CD4-positive, alpha-beta T cell treated with Interleukin-12 subunit alpha and Interleukin-12 subunit beta, for 1 hour (primary cell): ENCODE results near the gene TMSB4X.
"Not testable (repeated sequence)": the region's sequence is repeated elsewhere in the genome, so short reads cannot be mapped to it uniquely, and the experiment has no call there.

Experiments used
- DNase-seq: peaks from one replicate; pipeline ENCODE4 v3.0.0-alpha.2; 2020

Gene TMSB4X

DNA sequence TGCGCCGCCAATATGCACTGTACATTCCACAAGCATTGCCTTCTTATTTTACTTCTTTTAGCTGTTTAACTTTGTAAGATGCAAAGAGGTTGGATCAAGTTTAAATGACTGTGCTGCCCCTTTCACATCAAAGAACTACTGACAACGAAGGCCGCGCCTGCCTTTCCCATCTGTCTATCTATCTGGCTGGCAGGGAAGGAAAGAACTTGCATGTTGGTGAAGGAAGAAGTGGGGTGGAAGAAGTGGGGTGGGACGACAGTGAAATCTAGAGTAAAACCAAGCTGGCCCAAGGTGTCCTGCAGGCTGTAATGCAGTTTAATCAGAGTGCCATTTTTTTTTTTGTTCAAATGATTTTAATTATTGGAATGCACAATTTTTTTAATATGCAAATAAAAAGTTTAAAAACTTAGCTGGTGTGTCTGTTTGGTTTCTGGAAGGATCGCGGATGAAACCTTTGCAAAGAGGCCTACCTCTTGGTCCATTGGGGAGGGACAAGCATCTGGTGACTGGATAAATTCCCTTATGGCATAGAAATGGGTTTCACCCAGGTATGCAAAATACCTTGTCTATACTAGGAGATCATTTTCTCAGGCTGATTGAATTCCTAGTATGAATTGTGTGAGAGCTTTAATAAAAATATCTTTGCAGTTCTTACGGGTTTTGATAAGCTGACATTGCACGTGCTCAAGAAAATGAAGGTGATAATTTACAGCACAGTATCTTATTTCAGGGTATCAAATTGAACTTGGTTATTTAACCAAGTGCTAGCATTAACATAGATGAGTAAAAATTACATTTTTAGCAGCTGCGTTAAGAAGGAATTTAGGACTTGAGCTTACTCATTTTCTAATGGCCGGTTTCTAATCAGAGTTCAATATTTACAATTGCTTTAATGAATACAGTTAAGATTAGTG is 2.2 kb downstream of the TMSB4X start:
- DNase-seq = not testable (repeated sequence)

DNA sequence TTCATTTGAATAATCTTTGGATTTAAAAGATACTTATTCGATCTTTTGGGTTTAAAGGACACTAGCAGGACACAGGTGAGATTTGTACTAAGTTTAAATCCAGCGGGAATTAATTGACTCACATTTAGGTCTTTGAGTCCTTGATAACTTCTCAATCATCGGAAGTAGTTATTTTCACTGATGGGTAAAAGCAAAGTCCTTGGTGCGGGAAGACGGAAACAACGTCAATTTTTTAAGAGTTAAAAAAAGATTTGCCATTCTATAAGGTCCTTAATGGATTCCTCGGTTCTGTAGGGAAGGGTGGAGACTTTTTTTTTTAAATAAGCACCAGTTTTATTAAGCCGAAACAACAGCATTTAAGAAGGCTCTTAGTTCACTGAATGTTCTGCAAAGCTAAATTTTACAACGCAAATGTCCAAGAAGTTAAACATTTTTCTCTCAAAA is 2.9 kb downstream of the TMSB4X start:
- DNase-seq = no peak

DNA sequence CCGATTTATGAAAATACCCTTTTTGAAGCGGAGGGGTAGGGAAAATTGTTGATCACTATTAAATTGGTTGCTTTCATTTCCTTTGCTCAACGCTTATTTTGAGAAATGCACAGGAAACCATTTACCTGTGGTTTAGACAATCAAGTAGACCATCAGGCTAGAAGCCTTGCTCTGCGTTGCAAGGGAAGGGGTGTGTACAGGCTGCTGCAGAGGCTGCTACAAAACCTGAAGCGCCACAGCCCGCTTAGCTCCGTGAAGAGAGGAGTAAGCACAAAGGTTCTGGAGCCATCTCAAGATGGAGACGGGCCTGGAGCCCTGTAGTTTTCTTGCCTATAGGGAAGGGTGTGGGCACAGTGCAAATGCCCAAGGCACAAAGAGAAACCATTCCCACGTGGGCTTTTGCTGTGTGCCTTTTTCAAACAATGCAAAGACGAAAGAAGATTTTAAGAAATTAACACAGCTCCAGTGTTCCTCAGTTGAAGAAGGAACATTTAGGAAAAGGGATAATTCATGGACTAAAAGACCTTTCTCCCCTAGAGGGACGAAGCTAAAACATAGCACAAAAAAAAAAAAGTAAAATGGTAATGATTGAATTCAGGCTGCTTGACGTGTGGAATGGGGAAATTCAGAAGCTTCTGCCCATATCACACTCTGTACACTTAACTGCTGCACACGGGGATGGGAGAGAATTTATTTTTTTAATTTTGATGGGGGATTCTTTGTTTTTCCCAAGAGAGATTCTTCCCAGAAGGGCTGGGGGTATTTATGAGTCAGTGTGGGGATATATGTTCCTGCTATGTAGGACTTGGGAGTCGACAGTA is 3.5 kb downstream of the TMSB4X start:
- DNase-seq = peak; percentile 83

DNA sequence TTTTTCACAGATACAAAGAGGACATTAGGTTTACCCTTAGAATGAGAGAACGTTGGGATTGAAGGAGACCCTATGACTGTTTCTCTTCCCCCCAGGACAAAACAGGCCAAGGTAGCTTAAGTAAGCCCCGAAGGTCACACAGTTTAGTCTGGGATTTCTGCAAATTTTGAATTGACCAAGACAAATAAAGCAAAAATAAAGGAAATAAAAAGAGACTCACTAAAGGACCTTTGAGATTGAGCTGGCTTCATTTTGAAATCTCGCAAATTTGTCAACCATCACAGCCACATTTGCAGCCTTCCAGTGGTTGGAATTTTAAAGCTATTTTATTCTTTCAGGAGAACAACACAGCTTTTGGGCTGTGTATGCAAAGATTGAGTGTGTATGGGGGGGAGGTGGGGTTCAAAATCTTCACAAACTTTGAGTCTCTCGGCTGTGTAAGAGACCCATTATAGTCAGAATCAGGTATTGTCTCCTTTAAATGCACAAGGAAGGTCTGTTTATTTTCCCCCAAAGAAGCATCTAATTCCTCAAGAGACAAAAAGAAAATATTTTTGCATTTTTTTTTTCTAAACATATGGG is 4.2 kb downstream of the TMSB4X start:
- no peak for DNase-seq

DNA sequence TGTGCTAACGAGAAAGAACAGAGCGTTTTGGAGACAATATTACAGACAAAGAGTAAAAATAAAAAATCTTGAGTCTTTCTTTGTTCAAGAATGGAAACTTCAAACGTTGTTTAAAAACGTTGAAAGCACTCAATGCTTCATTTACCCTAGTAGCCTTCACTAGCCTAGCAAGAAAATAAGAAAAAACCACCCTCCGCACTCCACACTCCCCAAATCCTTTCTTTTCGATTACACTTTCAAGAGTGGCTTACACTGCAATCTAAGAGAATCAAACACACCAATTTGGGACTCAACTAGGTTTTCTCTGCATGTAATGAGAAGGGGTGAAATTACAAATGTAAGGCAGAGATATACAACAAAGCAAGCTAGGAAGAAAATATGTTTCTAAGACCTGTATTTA is 4.7 kb downstream of the TMSB4X start:
- no peak for DNase-seq

DNA sequence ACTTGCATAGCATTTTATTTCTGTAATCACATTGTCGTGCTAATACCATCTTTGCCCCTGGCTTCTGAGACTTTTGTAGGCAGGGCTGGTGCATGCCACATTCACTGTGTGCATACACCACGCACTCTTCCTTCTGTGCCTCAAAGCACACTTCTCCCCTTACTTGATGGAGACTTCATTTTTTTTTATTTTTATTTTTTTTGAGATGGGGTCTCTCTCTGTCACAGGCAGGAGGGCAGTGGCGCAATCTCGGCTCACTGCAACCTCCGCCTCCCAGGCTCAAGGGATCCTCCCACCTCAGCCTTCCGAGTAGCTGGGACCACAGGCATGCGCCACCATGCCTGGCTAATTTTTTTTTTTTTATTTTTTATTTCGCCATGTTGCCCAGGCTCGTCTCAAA is 5.1 kb downstream of the TMSB4X start:
- not testable (repeated sequence) for DNase-seq

DNA sequence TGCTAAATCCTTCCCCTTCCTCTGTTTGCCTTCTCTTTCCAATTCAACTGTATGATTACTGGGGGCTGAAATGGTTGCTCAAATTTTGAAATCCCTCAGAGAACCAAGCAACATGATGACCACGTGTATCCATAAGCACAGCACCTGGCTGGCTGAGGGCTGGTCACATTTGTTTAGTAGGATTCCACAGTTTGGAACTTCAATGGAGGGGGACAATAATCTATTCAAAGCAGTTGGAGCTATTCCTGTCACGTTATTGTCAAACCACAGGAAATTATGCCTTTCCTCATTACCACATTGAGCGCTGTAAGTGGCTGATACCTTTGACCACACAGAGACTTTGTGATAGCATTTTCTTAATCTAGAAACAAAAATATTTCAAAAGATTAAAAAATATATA is 7.0 kb downstream of the TMSB4X start:
- DNase-seq = no peak

DNA sequence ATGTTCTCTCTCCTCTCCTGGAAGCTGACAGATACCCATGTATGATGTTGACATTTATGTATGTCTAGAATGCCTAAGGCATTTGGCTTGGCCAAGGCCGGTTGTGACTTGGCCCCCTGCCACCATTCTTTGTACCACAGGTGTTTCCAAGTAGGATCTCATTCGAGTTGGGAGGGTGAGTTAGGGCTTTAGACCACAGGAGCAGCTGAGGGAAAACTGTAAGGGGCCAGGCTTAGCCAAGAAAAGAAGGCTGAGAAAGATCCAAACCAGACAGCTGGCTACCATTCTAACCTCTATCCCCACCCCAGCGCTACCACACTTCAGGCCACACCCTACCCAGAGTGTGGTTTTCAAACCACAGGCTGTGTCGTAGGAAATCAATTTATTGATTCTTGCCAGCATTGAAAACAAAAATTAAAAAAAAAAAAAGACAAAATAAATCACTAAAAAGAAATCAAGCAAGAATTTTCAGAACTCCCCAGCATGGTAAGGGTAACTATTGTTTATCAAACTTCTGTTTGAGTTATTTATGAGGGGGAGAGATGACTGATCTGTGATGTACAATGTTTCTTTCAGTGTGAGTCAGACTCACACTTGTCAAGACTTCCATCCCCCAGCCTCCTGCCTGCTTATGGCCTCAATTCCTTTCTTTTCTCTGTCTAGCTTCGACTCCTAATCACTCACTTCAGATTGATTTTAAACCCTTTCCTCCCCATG is 9.9 kb downstream of the TMSB4X start:
- DNase-seq = peak; percentile 71

DNA sequence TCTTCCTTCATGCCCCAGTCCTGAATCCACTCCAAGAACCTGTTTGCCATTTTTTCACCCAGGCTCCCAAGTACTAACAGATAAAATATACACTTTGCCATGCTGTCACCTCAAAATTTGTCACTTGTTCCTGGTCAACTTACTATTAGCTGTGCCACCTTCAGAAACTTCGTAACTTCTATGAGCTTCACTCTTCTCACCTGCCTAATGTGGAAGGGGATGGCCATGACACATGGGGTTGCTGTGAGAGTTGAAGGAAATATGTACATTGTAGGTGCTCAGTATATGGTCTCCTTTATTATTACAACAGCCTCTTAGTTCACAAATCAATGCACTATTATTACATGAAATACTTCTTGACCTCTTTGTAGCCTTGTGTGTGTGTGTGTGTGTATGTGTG is 10.4 kb downstream of the TMSB4X start:
- DNase-seq = no peak

DNA sequence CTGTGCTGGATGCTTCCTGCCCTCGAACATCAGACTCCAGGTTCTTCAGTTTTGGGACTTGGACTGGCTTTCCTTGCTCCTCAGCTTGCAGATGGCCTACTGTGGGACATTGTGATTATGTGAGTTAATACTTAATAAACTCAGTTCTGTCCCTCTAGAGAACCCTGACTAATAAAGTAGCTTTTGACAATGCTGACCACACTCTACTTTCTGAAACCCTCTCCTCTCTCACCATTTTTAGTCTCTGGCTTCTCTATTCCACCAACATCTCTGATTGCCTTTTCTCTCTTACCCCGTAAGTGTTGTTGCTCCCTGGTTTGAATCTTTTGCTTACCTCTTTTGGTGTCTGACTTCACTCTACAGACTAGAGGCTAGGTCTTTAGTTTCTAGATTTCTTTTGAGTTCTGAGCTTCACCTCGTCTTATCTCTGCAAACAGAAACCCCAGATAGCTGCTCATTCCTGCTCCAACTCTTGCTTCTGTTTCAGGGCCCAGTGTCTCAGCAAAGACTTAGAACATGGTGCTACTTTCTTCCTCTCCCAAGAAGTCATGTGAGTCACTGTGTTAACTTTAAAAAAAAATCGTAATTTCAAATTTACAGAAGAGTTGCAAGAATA is 11.4 kb downstream of the TMSB4X start:
- no peak for DNase-seq

DNA sequence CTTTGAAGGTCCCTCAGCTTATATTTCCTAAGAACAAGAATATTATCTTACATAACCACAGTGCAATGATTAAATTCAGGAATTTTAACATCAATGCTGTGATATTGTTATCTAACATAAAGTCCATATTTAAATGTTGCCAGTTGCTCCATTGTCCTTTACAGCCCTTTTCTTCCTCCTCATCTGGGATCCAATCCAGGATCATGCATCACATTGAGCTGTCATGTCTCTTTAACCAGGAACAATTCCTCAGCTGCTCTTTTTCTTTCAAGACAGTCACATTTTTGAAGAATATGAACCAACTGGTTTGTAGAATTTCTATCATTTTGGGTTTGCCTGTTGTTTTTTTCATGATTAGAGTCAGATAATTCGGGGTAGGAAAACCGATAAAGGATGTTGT is 12.0 kb downstream of the TMSB4X start:
- DNase-seq = no peak

DNA sequence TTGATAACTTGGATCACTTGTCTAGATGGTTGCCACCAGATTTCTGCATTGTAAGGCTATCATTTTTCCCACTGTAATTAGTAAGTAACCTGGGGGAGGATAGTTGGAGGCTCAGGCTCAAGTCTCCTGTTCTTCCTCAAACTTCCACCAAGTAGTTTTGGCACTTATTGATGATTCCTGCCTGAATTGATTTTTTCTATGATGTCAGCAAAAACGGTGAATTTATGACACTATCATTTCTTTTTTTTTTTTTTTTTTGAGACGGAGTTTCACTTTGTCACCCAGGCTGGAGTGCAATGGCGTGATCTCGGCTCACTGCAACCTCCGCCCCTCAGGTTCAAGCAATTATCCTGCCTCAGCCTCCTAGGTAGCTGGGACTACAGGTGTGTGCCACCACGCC is 12.4 kb downstream of the TMSB4X start:
- DNase-seq = no peak

DNA sequence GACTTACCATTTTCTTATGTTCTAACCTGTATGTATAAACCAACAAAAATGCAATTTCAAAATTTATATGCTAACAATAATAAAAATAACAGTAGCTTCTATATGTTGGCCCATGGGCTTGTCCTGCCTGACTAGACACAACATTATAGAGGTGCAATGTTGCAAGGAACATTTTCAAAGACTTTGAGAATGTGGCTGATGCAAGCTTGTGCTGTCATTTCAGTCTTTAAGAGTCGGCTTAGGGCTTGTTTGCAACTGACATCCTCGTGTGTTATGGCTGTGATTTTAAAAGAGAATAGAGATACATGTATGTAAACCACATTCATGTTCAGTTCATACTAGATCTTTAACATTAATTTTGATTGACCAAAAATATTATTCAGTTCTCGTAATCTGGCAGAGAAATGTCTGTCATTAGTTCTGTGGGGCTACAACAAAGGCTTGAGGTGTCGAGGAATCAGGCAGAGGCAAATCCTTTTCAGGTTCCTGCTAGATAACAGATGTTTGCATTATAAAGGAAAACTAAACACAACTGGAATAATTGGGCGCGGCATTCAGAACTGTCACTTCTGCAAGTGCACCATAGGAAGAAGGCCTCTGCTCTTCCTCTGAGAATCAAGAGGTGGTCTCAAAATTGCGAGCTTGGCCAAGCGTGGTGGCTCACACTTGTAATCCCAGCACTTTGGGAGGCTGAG is 13.1 kb downstream of the TMSB4X start:
- no peak for DNase-seq

DNA sequence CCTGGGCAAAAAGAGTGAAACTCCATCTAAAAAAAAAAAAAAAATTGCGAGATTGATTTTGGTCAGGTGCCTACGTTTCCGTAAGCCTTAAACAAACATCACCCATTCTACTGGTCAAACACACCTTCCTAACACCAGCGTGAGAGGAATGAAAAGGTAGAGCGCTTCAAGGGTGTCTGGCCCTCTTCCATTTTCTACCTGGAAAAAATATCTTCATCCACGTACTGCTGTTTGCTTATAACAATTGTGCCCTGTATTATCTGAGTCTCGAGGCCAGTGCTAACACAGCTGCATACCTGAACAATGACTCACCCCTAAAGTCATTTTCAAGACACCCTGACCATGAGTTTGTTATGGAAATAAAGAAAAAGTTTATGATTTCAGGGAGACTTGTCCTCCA is 13.9 kb downstream of the TMSB4X start:
- DNase-seq = no peak

DNA sequence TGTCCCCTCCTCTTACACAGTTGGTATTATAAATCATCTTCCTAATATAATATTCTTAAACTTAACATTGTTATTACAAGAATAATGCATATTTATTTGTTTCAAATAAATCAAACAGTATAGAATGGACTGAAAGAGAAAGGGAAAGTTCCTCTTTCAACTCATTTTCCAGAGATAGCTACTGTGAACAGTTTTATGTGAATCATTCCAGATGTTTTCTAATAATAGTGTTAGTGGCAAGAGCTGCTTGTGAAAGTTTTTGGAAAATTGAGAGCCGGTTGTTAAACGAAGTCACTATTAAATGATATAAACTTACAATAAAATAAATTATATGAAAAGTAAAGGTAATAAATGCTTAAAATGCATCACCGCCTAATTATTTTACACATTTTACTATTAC is 14.6 kb downstream of the TMSB4X start:
- DNase-seq = no peak

DNA sequence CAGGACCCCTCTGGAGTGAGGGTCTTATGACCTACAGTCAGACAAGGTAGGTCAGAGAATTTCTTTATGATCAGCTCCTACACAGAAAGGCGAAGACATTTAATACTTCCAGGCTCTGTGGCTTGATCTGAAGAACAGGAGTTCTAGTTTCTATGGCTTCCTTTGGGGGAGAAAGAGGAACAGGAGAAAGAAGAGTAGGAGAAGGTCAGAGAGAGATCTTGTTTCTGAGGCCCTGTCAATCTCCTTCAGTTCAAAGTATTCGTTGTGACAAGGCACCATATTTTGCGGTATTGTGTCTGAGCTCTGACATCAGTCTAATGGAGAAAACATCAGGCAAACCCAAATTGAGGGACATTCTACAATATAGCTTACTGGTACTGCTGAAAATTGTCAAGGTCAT is 16.7 kb downstream of the TMSB4X start:
- DNase-seq = no peak

DNA sequence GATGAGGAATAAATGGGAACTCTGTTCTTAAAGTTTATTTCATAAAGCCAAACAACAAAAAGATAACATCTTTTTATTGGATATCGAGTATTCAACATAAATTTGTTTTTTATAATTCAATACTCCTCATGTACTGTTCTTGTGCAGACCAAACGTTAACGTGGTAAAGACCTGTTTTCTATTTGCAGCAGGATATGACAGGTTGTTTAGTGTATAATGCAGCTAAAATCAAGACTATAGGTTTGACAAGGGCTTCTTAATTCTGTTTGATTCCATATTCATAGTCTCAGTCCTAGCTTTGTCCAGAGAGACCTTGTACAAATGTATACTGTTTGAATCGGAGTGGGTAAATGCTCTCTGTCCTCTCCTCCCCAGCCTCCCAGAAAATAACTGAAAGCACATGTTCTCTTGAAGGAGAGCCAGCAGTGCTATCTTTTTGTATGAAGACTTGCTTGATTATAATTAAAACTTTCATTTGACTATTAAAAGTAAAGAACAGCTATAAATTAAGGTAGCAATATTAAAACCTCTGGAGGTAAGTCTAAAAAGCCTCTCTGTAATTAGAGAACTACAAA is 17.7 kb downstream of the TMSB4X start:
- DNase-seq = no peak

DNA sequence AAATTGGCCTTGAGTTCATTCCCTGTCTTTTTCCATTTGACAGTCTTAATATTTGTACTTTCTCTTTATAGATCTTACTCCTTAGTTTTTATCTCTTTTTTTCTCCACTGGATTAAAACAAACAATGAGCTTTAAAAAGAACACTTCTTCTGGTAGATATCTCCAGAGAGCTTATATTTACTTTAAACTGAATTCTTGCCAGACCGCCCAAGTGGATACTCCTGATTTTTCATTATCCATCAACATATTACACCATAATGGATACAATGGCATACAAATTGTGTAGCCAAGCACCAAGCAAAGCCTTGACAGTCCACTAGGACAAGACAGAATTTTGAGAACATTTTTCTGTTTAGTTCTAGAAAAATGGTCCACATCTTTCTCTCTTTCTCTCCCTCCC is 18.9 kb downstream of the TMSB4X start:
- DNase-seq = no peak

DNA sequence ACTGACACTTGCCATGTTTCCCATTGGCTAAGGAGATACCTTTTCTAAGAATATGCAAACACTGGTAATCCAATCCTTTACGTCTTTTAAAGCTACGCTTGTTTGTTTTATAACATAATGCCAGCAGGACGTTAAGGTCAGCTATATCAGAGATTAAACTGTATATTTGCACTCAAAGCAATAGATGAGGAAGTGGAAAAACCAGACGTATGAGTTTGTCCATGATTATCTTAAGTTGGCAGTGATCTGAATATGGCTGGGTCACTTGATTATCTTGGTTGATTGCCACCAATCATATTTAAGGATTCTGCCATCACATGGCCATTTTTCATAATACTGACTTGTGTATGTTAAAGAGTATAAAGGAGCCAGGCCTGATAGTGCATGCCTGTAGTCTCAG is 19.4 kb downstream of the TMSB4X start:
- no peak for DNase-seq

DNA sequence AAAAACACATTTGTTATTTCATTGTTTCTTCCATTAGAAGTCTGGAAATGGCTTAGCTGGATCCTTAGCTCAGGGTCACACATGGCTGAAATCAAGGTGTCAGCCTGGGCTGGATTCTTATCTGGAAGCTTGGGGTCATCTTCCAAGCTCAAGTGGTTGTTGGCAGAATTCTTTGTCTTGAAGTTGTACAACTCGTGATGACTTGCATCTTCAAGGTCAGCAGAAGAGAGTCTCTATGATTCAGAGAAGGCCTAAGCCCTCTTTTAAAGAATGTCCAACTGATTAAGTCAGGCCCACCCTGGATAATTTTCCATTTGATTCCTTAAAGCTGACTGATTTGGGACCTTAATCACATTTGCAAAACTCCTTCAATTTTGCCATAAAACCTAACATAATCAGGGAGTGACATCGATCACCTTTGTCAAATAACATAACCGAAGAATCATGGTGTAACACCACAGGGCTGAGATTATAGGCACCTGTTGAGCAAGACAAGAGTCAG is 22.1 kb downstream of the TMSB4X start:
- DNase-seq = no peak
